ENCODE results near the gene ART5. TPM values are rescaled to one million over a fixed set of nuclear protein-coding genes. Genes with fewer than 3 reads are reported as not detected.

The ART5 gene
- not detected for polyA plus RNA-seq

GRCh38 chr11:3641701-3642070 lies at the start of gene ART5:
TSS of gene ART5 (minus strand) at chr11:3641992. CDS start at chr11:3641862, 130 bp downstream.
- DNase-seq = no peak
- peaks cover 6 to 10% of the 10 kb centered on the region in 2 donors for H3K4me1 Mint-ChIP-seq
- H3K9me3 Mint-ChIP-seq = peaks cover 0 to 1% (median 0%) of the 10 kb centered on the region in 6 donors
- H3K27ac Mint-ChIP-seq = peak within 1 kb of the TSS in 2 of 6 donors; percentile 45 to 46
- H3K4me3 Mint-ChIP-seq = peak within 1 kb of the TSS; percentile 72 to 89 (median 79)
- H3K27me3 Mint-ChIP-seq (ENCODE audit: low read depth in 3 of 3) = peaks cover 9 to 12% (median 12%) of the 10 kb centered on the region in 3 donors
- H3K36me3 Mint-ChIP-seq = no peaks in the 10 kb centered on the region

DNA sequence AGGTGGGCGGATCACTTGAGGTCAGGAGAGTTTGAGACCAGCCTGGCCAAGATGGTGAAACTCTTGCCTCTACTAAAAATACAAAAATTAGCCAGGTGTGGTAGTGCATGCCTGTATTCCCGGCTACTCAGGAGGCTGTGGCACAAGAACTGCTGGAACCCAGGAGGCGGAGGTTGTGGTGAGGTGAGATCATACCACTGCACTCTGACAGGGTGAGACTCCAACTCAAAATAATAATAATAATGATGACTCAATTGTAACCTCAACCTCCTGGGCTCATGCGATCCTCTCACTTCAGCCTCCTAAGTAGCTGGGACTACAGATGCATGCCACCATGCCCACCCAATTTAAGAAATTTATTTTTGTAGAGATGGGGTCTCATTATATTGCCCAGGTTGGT lies 45.0 kb upstream of the ART5 start:
- peaks cover 19 to 54% (median 35%) of the 10 kb centered on the region in 3 donors for H3K36me3 Mint-ChIP-seq
- no peaks in the 10 kb centered on the region for H3K4me1 Mint-ChIP-seq
- H3K9me3 Mint-ChIP-seq = no peaks in the 10 kb centered on the region
- DNase-seq = no peak
- no peak overlapping the region for H3K27ac Mint-ChIP-seq
- H3K27me3 Mint-ChIP-seq (ENCODE audit: low read depth in 3 of 3) = no peaks in the 10 kb centered on the region
- H3K4me3 Mint-ChIP-seq = no peak overlapping the region

DNA sequence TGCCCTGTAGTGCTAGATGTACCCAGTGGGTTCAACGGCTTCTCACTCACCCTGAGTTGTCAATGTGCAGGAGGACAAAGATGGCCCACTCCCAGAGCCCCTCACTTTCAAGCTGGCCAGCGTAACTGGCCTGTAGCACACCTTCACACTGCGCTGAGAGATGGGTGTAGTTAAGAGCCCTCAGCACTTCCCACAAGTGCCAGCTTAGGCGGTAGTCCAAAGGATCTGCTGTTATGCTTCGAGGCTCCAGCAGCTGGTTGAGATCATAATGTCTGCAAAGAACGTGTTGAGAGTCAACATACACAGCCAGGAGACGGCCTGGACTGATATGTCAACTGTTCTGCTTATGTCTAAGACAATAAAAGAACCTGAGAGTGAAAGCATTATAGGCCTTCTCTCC lies 44.1 kb upstream of the ART5 start:
- H3K36me3 Mint-ChIP-seq = peaks cover 24 to 60% (median 41%) of the 10 kb centered on the region in 3 donors
- no peaks in the 10 kb centered on the region for H3K4me1 Mint-ChIP-seq
- no peak overlapping the region for H3K4me3 Mint-ChIP-seq
- H3K27me3 Mint-ChIP-seq (ENCODE audit: low read depth in 3 of 3) = no peaks in the 10 kb centered on the region
- DNase-seq = no peak
- peak overlapping the region in 1 of 6 donors; percentile 34 for H3K27ac Mint-ChIP-seq
- H3K9me3 Mint-ChIP-seq = no peaks in the 10 kb centered on the region

DNA sequence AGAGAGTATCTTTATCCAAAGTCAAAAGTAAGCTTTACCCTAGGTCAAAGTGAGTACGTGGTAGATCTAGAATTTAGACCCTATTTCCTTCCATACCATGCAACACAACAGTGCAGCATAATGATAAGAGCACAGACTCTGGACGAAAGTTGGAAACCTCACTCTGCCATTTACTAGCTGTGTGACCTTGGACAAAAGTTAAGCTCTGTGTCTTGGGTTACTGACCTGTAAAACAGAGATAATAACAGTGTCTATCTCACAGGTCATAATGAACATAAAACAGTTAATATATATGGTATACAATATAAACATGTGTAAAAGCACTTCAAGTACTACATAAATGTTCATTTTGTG lies 43.0 kb upstream of the ART5 start:
- Mint-ChIP-seq H3K9me3 (no peaks in the 10 kb centered on the region), H3K36me3 (peaks cover 24 to 60% (median 43%) of the 10 kb centered on the region in 3 donors)

GRCh38 chr11:3684129-3684818 lies 42.5 kb upstream of the ART5 start:
- no peaks in the 10 kb centered on the region for H3K4me1 Mint-ChIP-seq
- peak overlapping the region in 1 of 6 donors; percentile 34 for H3K27ac Mint-ChIP-seq
- H3K9me3 Mint-ChIP-seq = no peaks in the 10 kb centered on the region
- no peak overlapping the region for H3K4me3 Mint-ChIP-seq
- peaks cover 28 to 65% (median 48%) of the 10 kb centered on the region in 3 donors for H3K36me3 Mint-ChIP-seq
- DNase-seq = no peak
- no peaks in the 10 kb centered on the region for H3K27me3 Mint-ChIP-seq (ENCODE audit: low read depth in 3 of 3)

More for the DNA sequence above, 43.0 kb upstream of the ART5 start:
- Mint-ChIP-seq H3K4me1 (no peaks in the 10 kb centered on the region), H3K27me3 (ENCODE audit: low read depth in 3 of 3) (no peaks in the 10 kb centered on the region), H3K4me3 (no peak overlapping the region), H3K27ac (no peak overlapping the region)
- DNase-seq = no peak

DNA sequence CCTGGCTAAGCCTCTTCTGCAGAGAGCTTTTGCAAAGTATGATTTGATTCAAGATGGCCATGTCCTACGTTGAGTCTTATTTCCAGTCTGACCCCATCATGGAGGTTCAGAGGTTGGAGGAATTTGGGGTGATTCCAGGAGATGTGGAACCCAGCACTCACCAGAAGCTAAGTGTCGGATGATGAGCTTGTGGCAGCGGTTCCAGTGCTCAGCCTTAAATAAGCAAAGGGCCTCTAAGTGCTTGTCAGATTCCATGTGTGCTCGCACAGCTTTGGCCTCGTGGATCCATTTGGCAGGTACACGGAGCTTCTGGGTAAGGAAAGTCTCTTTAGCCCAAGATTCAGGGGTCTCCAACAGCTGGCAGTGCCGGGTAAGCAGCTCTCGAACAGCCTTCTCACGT lies 41.2 kb upstream of the ART5 start:
- Mint-ChIP-seq H3K27ac (no peak overlapping the region), H3K9me3 (no peaks in the 10 kb centered on the region), H3K36me3 (peaks cover 33 to 72% (median 57%) of the 10 kb centered on the region in 3 donors), H3K4me3 (no peak overlapping the region), H3K4me1 (no peaks in the 10 kb centered on the region), H3K27me3 (ENCODE audit: low read depth in 3 of 3) (no peaks in the 10 kb centered on the region)
- DNase-seq = no peak

DNA sequence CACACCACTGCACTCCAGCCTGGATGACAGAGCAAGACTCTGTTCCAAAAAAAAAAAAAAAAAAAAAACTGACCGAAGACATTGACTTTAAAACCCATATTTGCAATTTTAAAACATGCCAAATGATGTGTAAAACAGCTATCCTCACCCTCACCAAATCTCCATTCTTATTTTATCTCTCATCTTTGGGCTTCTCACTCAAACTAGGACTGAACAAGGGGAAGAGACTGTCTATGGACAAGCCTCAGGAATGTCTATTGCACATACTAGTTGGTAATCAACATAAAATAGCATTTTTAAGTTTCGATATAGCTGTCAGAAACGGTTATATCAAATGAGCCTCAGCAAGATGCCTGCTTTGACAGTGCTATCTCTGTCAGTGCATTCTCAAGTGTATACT lies 37.3 kb upstream of the ART5 start:
- no peak overlapping the region for H3K27ac Mint-ChIP-seq
- H3K4me3 Mint-ChIP-seq = no peak overlapping the region
- no peak for DNase-seq
- H3K4me1 Mint-ChIP-seq = no peaks in the 10 kb centered on the region
- no peaks in the 10 kb centered on the region for H3K9me3 Mint-ChIP-seq
- no peaks in the 10 kb centered on the region for H3K27me3 Mint-ChIP-seq (ENCODE audit: low read depth in 3 of 3)
- peaks cover 36 to 68% (median 46%) of the 10 kb centered on the region in 3 donors for H3K36me3 Mint-ChIP-seq

DNA sequence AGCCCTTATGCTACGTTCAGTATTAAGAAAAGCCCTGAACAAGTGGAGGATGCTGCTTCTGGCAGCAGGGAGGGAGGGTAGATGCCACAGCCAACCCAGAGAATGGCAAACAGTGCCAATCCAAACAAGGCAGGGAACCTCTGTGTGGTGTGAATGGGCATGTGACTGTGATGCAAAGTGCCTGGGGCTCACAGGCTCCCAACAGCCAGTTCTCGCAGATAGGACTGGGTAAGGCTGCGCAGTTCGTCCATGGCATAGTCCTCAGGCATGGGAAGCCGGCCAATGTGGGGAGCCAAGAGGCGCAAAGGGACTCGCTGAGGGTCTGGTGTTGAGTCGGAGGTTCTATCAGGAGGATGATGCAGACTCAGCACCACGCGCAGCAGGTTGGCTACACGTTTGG lies 34.2 kb upstream of the ART5 start:
- Mint-ChIP-seq H3K27ac (peak overlapping the region in 1 of 6 donors; percentile 37), H3K4me3 (no peak overlapping the region), H3K9me3 (no peaks in the 10 kb centered on the region), H3K4me1 (no peaks in the 10 kb centered on the region), H3K36me3 (peaks cover 32 to 60% (median 39%) of the 10 kb centered on the region in 3 donors), H3K27me3 (ENCODE audit: low read depth in 3 of 3) (peaks cover 0 to 4% (median 3%) of the 10 kb centered on the region in 3 donors)
- no peak for DNase-seq

DNA sequence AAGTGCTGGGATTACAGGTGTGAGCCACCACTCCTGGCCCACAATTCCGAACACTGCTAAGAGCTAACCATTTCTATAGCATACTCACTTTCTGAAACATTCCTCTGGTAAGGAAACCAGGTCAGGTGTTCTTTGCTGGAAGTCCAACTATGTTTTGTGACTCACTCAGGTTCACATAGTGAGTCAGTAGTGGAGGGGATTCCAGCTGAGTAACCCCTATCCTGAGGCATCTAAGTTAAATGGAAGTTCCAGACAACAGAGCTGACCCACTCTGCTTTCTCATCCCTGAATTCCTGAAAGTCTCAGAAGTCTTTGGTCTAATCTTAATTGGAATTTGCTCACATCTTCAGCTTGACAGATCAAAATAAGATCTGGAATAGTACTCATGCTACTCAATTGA lies 32.4 kb upstream of the ART5 start:
- H3K36me3 Mint-ChIP-seq = peaks cover 36 to 62% (median 41%) of the 10 kb centered on the region in 3 donors
- no peak overlapping the region for H3K4me3 Mint-ChIP-seq
- H3K27me3 Mint-ChIP-seq (ENCODE audit: low read depth in 3 of 3) = peaks cover 0 to 4% (median 3%) of the 10 kb centered on the region in 3 donors
- H3K27ac Mint-ChIP-seq = no peak overlapping the region
- H3K4me1 Mint-ChIP-seq = no peaks in the 10 kb centered on the region
- no peak for DNase-seq
- H3K9me3 Mint-ChIP-seq = no peaks in the 10 kb centered on the region

GRCh38 chr11:3671334-3672254 lies 29.8 kb upstream of the ART5 start, which contains the start of gene CHRNA10:
TSS of gene CHRNA10 (minus strand) at chr11:3671384. CDS start at chr11:3671312, 72 bp downstream.
- Mint-ChIP-seq H3K9me3 (no peaks in the 10 kb centered on the region), H3K4me3 (no peak within 1 kb of the TSS), H3K36me3 (peaks cover 25 to 54% (median 37%) of the 10 kb centered on the region in 3 donors), H3K27me3 (ENCODE audit: low read depth in 3 of 3) (peaks cover 0 to 4% (median 3%) of the 10 kb centered on the region in 3 donors), H3K4me1 (no peaks in the 10 kb centered on the region), H3K27ac (peak within 1 kb of the TSS; percentile 5 to 64 (median 34))
- no peak for DNase-seq

- Mint-ChIP-seq H3K27me3 (ENCODE audit: low read depth in 3 of 3) (peaks cover 0 to 4% (median 3%) of the 10 kb centered on the region in 3 donors), H3K9me3 (no peaks in the 10 kb centered on the region), H3K36me3 (peaks cover 29 to 55% (median 29%) of the 10 kb centered on the region in 3 donors), H3K4me1 (no peaks in the 10 kb centered on the region), H3K4me3 (no peak overlapping the region), H3K27ac (no peak overlapping the region)
- no peak for DNase-seq
Observed at GRCh38 chr11:3669742-3670183, 28.0 kb upstream of the ART5 start.

- Mint-ChIP-seq H3K4me1 (no peaks in the 10 kb centered on the region), H3K27me3 (ENCODE audit: low read depth in 3 of 3) (peaks cover 0 to 4% (median 3%) of the 10 kb centered on the region in 3 donors), H3K27ac (no peak overlapping the region), H3K4me3 (no peak overlapping the region), H3K36me3 (peaks cover 28 to 53% (median 35%) of the 10 kb centered on the region in 3 donors), H3K9me3 (no peaks in the 10 kb centered on the region)
- no peak for DNase-seq
Observed at GRCh38 chr11:3669128-3669527, 27.3 kb upstream of the ART5 start.

GRCh38 chr11:3667149-3668035 lies 25.6 kb upstream of the ART5 start:
- H3K27ac Mint-ChIP-seq = no peak overlapping the region
- peaks cover 25 to 43% (median 31%) of the 10 kb centered on the region in 3 donors for H3K36me3 Mint-ChIP-seq
- peaks cover 0 to 3% (median 1%) of the 10 kb centered on the region in 3 donors for H3K27me3 Mint-ChIP-seq (ENCODE audit: low read depth in 3 of 3)
- H3K4me3 Mint-ChIP-seq = no peak overlapping the region
- no peaks in the 10 kb centered on the region for H3K4me1 Mint-ChIP-seq
- no peaks in the 10 kb centered on the region for H3K9me3 Mint-ChIP-seq
- DNase-seq = no peak
